ENCODE data around the gene TMEM72.

DNA sequence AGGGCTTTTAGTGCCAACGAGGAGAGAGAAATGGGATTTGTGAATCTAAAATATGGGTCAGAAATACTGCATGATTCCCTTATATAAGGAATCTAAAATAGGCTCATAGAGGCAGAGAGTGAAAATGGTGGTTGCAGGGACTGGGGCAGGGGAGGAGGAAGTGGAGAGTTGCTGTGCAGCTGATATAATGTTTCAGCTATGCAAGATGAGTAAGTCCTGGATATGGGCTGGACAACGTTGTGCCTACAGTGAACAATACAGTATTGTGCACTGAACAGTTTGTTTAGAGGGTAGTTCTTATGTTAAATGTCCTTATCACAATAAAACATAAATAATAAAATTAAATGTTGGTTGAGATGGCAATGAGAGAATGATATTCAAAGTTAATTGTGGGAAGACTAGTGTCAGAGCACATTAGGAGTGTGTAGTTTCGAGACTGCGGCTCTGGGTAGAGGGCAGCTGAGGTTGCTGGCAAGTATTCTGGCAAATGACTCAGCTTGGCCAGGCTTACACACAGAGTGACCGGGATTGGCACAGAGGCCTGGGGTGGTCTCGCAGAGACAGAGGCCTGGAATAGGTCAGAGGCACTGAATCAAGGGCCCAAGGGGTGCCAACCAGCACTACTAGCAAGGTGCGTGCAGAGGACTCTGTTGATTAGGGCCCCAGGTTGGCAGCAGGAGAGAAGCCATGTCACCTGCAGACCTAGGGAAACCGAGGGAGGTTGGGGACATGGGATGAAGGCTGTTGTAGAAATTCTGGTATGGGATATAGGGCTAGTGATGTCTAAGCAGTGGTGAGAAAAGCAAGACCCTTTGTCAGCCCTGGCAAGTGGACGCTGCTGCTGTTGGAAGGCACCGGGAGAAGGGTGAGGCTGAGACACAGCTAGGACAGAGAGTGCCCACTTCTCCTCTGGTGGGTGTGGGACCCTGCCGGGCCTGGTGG, 70.3 kb downstream of the TMEM72 start:
- TF ChIP-seq FOXA2 (IDR thresholded peaks at IDR 0.05) (no peak), JUND (IDR thresholded peaks at IDR 0.05) (peak in 1 of 2 donors; percentile 59), RXRA (IDR thresholded peaks at IDR 0.05) (peak in 1 of 2 donors; percentile 62), GABPA (IDR thresholded peaks at IDR 0.05 in 1 of 2, conservative IDR thresholded peaks at IDR 0.05 in 1 of 2) (no peak), TAF1 (conservative IDR thresholded peaks at IDR 0.05) (peak; percentile 0), YY1 (IDR thresholded peaks at IDR 0.05) (peak; percentile 50), SP1 (IDR thresholded peaks at IDR 0.05) (no peak), FOXA1 (IDR thresholded peaks at IDR 0.05) (no peak), EGR1 (IDR thresholded peaks at IDR 0.05; ENCODE audit: low read depth in 2 of 2) (no peak)
- TF ChIP-seq, protein P1, sequence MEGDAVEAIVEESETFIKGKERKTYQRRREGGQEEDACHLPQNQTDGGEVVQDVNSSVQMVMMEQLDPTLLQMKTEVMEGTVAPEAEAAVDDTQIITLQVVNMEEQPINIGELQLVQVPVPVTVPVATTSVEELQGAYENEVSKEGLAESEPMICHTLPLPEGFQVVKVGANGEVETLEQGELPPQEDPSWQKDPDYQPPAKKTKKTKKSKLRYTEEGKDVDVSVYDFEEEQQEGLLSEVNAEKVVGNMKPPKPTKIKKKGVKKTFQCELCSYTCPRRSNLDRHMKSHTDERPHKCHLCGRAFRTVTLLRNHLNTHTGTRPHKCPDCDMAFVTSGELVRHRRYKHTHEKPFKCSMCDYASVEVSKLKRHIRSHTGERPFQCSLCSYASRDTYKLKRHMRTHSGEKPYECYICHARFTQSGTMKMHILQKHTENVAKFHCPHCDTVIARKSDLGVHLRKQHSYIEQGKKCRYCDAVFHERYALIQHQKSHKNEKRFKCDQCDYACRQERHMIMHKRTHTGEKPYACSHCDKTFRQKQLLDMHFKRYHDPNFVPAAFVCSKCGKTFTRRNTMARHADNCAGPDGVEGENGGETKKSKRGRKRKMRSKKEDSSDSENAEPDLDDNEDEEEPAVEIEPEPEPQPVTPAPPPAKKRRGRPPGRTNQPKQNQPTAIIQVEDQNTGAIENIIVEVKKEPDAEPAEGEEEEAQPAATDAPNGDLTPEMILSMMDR (IDR thresholded peaks at IDR 0.05; ENCODE audit: low read depth, low read length, missing input control), result no peak
- TF ChIP-seq, protein P2, sequence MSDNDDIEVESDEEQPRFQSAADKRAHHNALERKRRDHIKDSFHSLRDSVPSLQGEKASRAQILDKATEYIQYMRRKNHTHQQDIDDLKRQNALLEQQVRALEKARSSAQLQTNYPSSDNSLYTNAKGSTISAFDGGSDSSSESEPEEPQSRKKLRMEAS (IDR thresholded peaks at IDR 0.05), result no peak
- TF ChIP-seq, protein P3, sequence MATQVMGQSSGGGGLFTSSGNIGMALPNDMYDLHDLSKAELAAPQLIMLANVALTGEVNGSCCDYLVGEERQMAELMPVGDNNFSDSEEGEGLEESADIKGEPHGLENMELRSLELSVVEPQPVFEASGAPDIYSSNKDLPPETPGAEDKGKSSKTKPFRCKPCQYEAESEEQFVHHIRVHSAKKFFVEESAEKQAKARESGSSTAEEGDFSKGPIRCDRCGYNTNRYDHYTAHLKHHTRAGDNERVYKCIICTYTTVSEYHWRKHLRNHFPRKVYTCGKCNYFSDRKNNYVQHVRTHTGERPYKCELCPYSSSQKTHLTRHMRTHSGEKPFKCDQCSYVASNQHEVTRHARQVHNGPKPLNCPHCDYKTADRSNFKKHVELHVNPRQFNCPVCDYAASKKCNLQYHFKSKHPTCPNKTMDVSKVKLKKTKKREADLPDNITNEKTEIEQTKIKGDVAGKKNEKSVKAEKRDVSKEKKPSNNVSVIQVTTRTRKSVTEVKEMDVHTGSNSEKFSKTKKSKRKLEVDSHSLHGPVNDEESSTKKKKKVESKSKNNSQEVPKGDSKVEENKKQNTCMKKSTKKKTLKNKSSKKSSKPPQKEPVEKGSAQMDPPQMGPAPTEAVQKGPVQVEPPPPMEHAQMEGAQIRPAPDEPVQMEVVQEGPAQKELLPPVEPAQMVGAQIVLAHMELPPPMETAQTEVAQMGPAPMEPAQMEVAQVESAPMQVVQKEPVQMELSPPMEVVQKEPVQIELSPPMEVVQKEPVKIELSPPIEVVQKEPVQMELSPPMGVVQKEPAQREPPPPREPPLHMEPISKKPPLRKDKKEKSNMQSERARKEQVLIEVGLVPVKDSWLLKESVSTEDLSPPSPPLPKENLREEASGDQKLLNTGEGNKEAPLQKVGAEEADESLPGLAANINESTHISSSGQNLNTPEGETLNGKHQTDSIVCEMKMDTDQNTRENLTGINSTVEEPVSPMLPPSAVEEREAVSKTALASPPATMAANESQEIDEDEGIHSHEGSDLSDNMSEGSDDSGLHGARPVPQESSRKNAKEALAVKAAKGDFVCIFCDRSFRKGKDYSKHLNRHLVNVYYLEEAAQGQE (IDR thresholded peaks at IDR 0.05), result no peak
- TF ChIP-seq, protein P4, sequence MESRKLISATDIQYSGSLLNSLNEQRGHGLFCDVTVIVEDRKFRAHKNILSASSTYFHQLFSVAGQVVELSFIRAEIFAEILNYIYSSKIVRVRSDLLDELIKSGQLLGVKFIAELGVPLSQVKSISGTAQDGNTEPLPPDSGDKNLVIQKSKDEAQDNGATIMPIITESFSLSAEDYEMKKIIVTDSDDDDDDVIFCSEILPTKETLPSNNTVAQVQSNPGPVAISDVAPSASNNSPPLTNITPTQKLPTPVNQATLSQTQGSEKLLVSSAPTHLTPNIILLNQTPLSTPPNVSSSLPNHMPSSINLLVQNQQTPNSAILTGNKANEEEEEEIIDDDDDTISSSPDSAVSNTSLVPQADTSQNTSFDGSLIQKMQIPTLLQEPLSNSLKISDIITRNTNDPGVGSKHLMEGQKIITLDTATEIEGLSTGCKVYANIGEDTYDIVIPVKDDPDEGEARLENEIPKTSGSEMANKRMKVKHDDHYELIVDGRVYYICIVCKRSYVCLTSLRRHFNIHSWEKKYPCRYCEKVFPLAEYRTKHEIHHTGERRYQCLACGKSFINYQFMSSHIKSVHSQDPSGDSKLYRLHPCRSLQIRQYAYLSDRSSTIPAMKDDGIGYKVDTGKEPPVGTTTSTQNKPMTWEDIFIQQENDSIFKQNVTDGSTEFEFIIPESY (IDR thresholded peaks at IDR 0.05), result no peak
- TF ChIP-seq, protein P5, sequence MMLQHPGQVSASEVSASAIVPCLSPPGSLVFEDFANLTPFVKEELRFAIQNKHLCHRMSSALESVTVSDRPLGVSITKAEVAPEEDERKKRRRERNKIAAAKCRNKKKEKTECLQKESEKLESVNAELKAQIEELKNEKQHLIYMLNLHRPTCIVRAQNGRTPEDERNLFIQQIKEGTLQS (IDR thresholded peaks at IDR 0.05), result no peak
